ENCODE data around the gene DNM3. TPM values are rescaled to one million over a fixed set of nuclear protein-coding genes. Genes with fewer than 3 reads are reported as not detected.
A peak's percentile ranks its signal among the peaks of the same experiment; 100 is the strongest.
"Not testable (repeated sequence)": the region's sequence is repeated elsewhere in the genome, so short reads cannot be mapped to it uniquely, and the experiment has no call there.

The DNM3 gene
- total and polyA plus RNA-seq, 4 donors = 2.6 to 16.2 (median 5.1) TPM; not detected in 1

GRCh38 chr1:172307508-172307907 lies 466.2 kb downstream of the DNM3 start:
- H3K27me3 ChIP-seq (ENCODE audit: control insufficient read depth in 1 of 2, insufficient read depth in 2 of 2, low read length in 1 of 2); H3K4me1 ChIP-seq (ENCODE audit: control insufficient read depth in 1 of 2, insufficient read depth in 2 of 2, low read length in 2 of 2); intact Hi-C loops (cut with DNase I); DNase-seq; ATAC-seq (ENCODE audit: low FRiP score); H3K9me3 ChIP-seq (ENCODE audit: control insufficient read depth, low read length); H3K36me3 ChIP-seq (ENCODE audit: control insufficient read depth in 1 of 2, insufficient read depth in 2 of 2, low read length in 1 of 2); H3K27ac ChIP-seq (ENCODE audit: low read depth in 1 of 2, low read length in 2 of 2); H3K4me3 ChIP-seq (ENCODE audit: low read length in 2 of 2): not testable (repeated sequence)
- WGBS, 2 donors = 93 to 96% methylated on average over 4 of the region's 4 CpGs

DNA sequence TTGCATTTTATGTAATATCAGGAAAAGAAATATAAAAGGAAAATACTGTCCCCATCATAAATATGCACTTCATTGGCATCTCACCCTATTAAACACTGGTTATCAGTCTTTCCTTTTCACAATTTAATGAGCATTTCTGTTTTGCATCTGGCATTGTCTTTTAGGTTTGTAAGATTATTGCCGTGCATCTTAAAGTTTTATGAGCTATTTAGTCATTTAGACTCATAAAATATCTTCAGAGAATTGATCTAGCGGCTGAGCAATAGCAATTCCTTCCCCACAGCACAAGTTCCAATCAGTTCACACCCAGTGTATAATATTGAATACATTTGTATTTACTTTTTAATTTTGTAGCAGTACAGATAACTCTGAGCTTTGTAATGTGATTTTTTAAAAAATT lies 466.8 kb downstream of the DNM3 start:
- no peak for ATAC-seq (ENCODE audit: low FRiP score)
- WGBS, 2 donors = 81 to 83% methylated on average over 2 of the region's 2 CpGs

GRCh38 chr1:172308577-172308976 lies 467.3 kb downstream of the DNM3 start:
- WGBS, 2 donors = 60 to 61% methylated on average over 4 of the region's 4 CpGs
- Histone ChIP-seq H3K27ac (ENCODE audit: low read depth in 1 of 2, low read length in 2 of 2) (no peak overlapping the region), H3K27me3 (ENCODE audit: control insufficient read depth in 1 of 2, insufficient read depth in 2 of 2, low read length in 1 of 2) (no peaks in the 10 kb centered on the region), H3K4me1 (ENCODE audit: control insufficient read depth in 1 of 2, insufficient read depth in 2 of 2, low read length in 2 of 2) (no peaks in the 10 kb centered on the region), H3K4me3 (ENCODE audit: low read length in 2 of 2) (no peak overlapping the region), H3K9me3 (ENCODE audit: control insufficient read depth, low read length) (no peaks in the 10 kb centered on the region), H3K36me3 (ENCODE audit: control insufficient read depth in 1 of 2, insufficient read depth in 2 of 2, low read length in 1 of 2) (no peaks in the 10 kb centered on the region)
- no peak for ATAC-seq (ENCODE audit: low FRiP score)
- no peak for DNase-seq
- intact Hi-C loops (cut with DNase I) = no loop called here

More for the DNA sequence above, 466.8 kb downstream of the DNM3 start:
- DNase-seq = no peak
- H3K27ac ChIP-seq (ENCODE audit: low read depth in 1 of 2, low read length in 2 of 2) = no peak overlapping the region
- H3K4me3 ChIP-seq (ENCODE audit: low read length in 2 of 2) = no peak overlapping the region
- no peaks in the 10 kb centered on the region for H3K9me3 ChIP-seq (ENCODE audit: control insufficient read depth, low read length)
- H3K27me3 ChIP-seq (ENCODE audit: control insufficient read depth in 1 of 2, insufficient read depth in 2 of 2, low read length in 1 of 2) = no peaks in the 10 kb centered on the region
- H3K4me1 ChIP-seq (ENCODE audit: control insufficient read depth in 1 of 2, insufficient read depth in 2 of 2, low read length in 2 of 2) = no peaks in the 10 kb centered on the region
- H3K36me3 ChIP-seq (ENCODE audit: control insufficient read depth in 1 of 2, insufficient read depth in 2 of 2, low read length in 1 of 2) = no peaks in the 10 kb centered on the region
- intact Hi-C loops (cut with DNase I) = no loop called here

- peak in 1 of 2 donors; percentile 41 for DNase-seq
- WGBS, 2 donors = 27 to 28% methylated on average over 6 of the region's 6 CpGs
- Histone ChIP-seq H3K36me3 (ENCODE audit: control insufficient read depth in 1 of 2, insufficient read depth in 2 of 2, low read length in 1 of 2) (no peaks in the 10 kb centered on the region), H3K9me3 (ENCODE audit: control insufficient read depth, low read length) (no peaks in the 10 kb centered on the region), H3K27me3 (ENCODE audit: control insufficient read depth in 1 of 2, insufficient read depth in 2 of 2, low read length in 1 of 2) (no peaks in the 10 kb centered on the region), H3K4me3 (ENCODE audit: low read length in 2 of 2) (no peak overlapping the region), H3K27ac (ENCODE audit: low read depth in 1 of 2, low read length in 2 of 2) (peak overlapping the region; percentile 90 to 93), H3K4me1 (ENCODE audit: control insufficient read depth in 1 of 2, insufficient read depth in 2 of 2, low read length in 2 of 2) (peaks cover 3 to 6% of the 10 kb centered on the region in 2 donors)
- intact Hi-C loops (cut with DNase I) = loop anchor here (2.0 to 10.0 kb wide), 4 partner anchors 66 to 182 kb away; no protein-coding TSS in a partner anchor
- ATAC-seq (ENCODE audit: low FRiP score) = peak; percentile 13
Observed at GRCh38 chr1:172320733-172321132, 479.4 kb downstream of the DNM3 start.

DNA sequence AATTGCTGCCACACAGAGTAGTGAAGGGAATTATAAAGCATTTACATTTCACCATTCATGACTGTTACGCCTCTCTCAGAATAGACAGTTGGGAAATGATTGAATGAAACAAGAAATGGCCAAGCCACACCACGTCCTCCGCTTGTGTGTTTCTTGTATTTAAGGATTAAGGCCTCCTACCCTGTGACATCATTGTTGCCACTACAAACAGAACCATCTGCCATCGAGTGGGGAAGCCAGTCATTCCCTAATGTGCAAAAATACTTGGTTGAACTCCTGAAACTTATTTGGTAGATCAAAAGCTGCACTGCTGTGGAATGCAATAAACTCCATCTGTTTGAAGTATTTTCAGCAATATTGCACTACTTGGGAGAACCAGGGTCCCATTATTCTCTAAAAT lies 480.2 kb downstream of the DNM3 start:
- peak; percentile 81 for ATAC-seq (ENCODE audit: low FRiP score)

GRCh38 chr1:172322219-172323061 lies 481.1 kb downstream of the DNM3 start:
- peak overlapping the region in 1 of 2 donors; percentile 24 for H3K4me3 ChIP-seq (ENCODE audit: low read length in 2 of 2)
- peak; percentile 79 to 85 for DNase-seq
- no peaks in the 10 kb centered on the region for H3K36me3 ChIP-seq (ENCODE audit: control insufficient read depth in 1 of 2, insufficient read depth in 2 of 2, low read length in 1 of 2)
- no peaks in the 10 kb centered on the region for H3K27me3 ChIP-seq (ENCODE audit: control insufficient read depth in 1 of 2, insufficient read depth in 2 of 2, low read length in 1 of 2)
- intact Hi-C loops (cut with DNase I) = loop anchor here (1.0 to 10.0 kb wide), 7 partner anchors 36 to 178 kb away; no protein-coding TSS in a partner anchor
- H3K27ac ChIP-seq (ENCODE audit: low read depth in 1 of 2, low read length in 2 of 2) = peak overlapping the region; percentile 90 to 99
- 5 to 6% methylated on average over 13 of the region's 13 CpGs for WGBS, 2 donors
- ATAC-seq (ENCODE audit: low FRiP score) = peak; percentile 90
- H3K9me3 ChIP-seq (ENCODE audit: control insufficient read depth, low read length) = no peaks in the 10 kb centered on the region
- peaks cover 3 to 6% of the 10 kb centered on the region in 2 donors for H3K4me1 ChIP-seq (ENCODE audit: control insufficient read depth in 1 of 2, insufficient read depth in 2 of 2, low read length in 2 of 2)

More for the DNA sequence above, 480.2 kb downstream of the DNM3 start:
- Histone ChIP-seq H3K27me3 (ENCODE audit: control insufficient read depth in 1 of 2, insufficient read depth in 2 of 2, low read length in 1 of 2) (no peaks in the 10 kb centered on the region), H3K9me3 (ENCODE audit: control insufficient read depth, low read length) (no peaks in the 10 kb centered on the region), H3K4me3 (ENCODE audit: low read length in 2 of 2) (no peak overlapping the region), H3K36me3 (ENCODE audit: control insufficient read depth in 1 of 2, insufficient read depth in 2 of 2, low read length in 1 of 2) (no peaks in the 10 kb centered on the region), H3K27ac (ENCODE audit: low read depth in 1 of 2, low read length in 2 of 2) (peak overlapping the region; percentile 79 to 90), H3K4me1 (ENCODE audit: control insufficient read depth in 1 of 2, insufficient read depth in 2 of 2, low read length in 2 of 2) (peaks cover 3 to 6% of the 10 kb centered on the region in 2 donors)
- WGBS, 2 donors = 13 to 25% methylated on average over 4 of the region's 4 CpGs
- intact Hi-C loops (cut with DNase I) = loop anchor here (2.0 to 10.0 kb wide), 4 partner anchors 67 to 183 kb away; no protein-coding TSS in a partner anchor
- peak in 1 of 2 donors; percentile 42 for DNase-seq

DNA sequence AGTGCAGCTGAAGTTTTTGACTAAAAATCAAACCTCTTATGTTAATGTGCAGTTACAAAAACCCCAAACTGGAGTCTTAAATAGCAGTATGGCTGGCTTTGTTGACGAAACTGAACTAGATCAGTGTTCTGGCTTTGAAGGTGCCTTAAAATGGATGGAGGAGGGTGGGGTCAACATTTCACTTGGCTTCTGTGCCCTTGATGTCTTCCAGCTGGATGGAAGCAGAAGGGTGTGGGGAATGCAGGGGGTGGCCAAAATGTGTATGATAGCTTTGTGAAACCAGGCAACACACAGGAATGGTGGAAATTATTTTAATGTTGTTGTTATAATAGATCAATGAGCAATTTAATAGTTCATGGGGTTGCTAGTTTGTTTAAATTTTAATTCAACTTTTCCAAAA lies 482.4 kb downstream of the DNM3 start:
- Histone ChIP-seq H3K36me3 (ENCODE audit: control insufficient read depth in 1 of 2, insufficient read depth in 2 of 2, low read length in 1 of 2) (no peaks in the 10 kb centered on the region), H3K27me3 (ENCODE audit: control insufficient read depth in 1 of 2, insufficient read depth in 2 of 2, low read length in 1 of 2) (no peaks in the 10 kb centered on the region), H3K4me1 (ENCODE audit: control insufficient read depth in 1 of 2, insufficient read depth in 2 of 2, low read length in 2 of 2) (peaks cover 3 to 6% of the 10 kb centered on the region in 2 donors), H3K9me3 (ENCODE audit: control insufficient read depth, low read length) (no peaks in the 10 kb centered on the region), H3K4me3 (ENCODE audit: low read length in 2 of 2) (no peak overlapping the region), H3K27ac (ENCODE audit: low read depth in 1 of 2, low read length in 2 of 2) (peak overlapping the region in 1 of 2 donors; percentile 17)
- WGBS, 2 donors = 32 to 35% methylated on average over 1 of the region's 1 CpG
- intact Hi-C loops (cut with DNase I) = loop anchor here (2.0 to 10.0 kb wide), 6 partner anchors 35 to 179 kb away; no protein-coding TSS in a partner anchor
- ATAC-seq (ENCODE audit: low FRiP score) = no peak
- DNase-seq = no peak

GRCh38 chr1:172324086-172324485 lies 482.8 kb downstream of the DNM3 start:
- ATAC-seq (ENCODE audit: low FRiP score) = no peak
- Histone ChIP-seq H3K4me3 (ENCODE audit: low read length in 2 of 2) (no peak overlapping the region), H3K9me3 (ENCODE audit: control insufficient read depth, low read length) (no peaks in the 10 kb centered on the region), H3K27ac (ENCODE audit: low read depth in 1 of 2, low read length in 2 of 2) (no peak overlapping the region), H3K27me3 (ENCODE audit: control insufficient read depth in 1 of 2, insufficient read depth in 2 of 2, low read length in 1 of 2) (no peaks in the 10 kb centered on the region), H3K36me3 (ENCODE audit: control insufficient read depth in 1 of 2, insufficient read depth in 2 of 2, low read length in 1 of 2) (no peaks in the 10 kb centered on the region), H3K4me1 (ENCODE audit: control insufficient read depth in 1 of 2, insufficient read depth in 2 of 2, low read length in 2 of 2) (peaks cover 3 to 6% of the 10 kb centered on the region in 2 donors)
- intact Hi-C loops (cut with DNase I) = loop anchor here (5.0 to 10.0 kb wide), 3 partner anchors 68 to 72 kb away; no protein-coding TSS in a partner anchor
- no peak for DNase-seq
- WGBS, 2 donors = 92 to 94% methylated on average over 5 of the region's 5 CpGs
